Hepatocyte (in vitro differentiated cells): Measurements from ENCODE around the gene KCNK1. TPM values are rescaled to one million over a fixed set of nuclear protein-coding genes. Genes with fewer than 3 reads are reported as not detected.

Source experiments
- DNase-seq: peaks from one replicate; pipeline ENCODE4 v3.0.0-alpha.2; 2016; ENCODE audit warnings: low spot score
- H2AFZ ChIP-seq: fragments of 200-600 bp; sonication (generic); 2 replicates; pipeline ENCODE4 v1.6.0; 2016; ENCODE audit warnings: antibody characterized with exemption, mild to moderate bottlenecking
- H3K27ac ChIP-seq: fragments of 200-600 bp; sonication (generic); 2 replicates; pipeline ENCODE4 v1.5.1; 2016; ENCODE audit warnings: mild to moderate bottlenecking
- H3K27me3 ChIP-seq: fragments of 200-600 bp; sonication (generic); 2 replicates; pipeline ENCODE4 v1.6.1; 2016
- H3K36me3 ChIP-seq: fragments of 200-600 bp; sonication (generic); replicated peaks from 2 replicates; pipeline ENCODE4 v1.5.1; 2016; ENCODE audit warnings: low read depth; ENCODE audit not compliant: insufficient read depth
- H3K4me1 ChIP-seq: fragments of 200-600 bp; sonication (generic); 2 replicates; pipeline ENCODE4 v1.5.1; 2016; ENCODE audit warnings: mild to moderate bottlenecking, moderate library complexity; ENCODE audit not compliant: insufficient read depth
- H3K4me2 ChIP-seq: fragments of 200-600 bp; sonication (generic); 2 replicates; pipeline ENCODE4 v1.6.0; 2016
- H3K4me3 ChIP-seq: fragments of 200-600 bp; sonication (generic); 2 replicates; pipeline ENCODE4 v1.5.1; 2016; ENCODE audit warnings: mild to moderate bottlenecking
- H3K79me2 ChIP-seq: fragments of 200-600 bp; sonication (generic); 2 replicates; pipeline ENCODE4 v1.6.0; 2017; ENCODE audit warnings: mild to moderate bottlenecking
- H3K9me2 ChIP-seq: fragments of 200-600 bp; sonication (generic); replicated peaks from 2 replicates; pipeline ENCODE4 v1.6.0; 2017; ENCODE audit warnings: mild to moderate bottlenecking; ENCODE audit not compliant: insufficient read depth
- H3K9me3 ChIP-seq: fragments of 200-600 bp; sonication (generic); 2 replicates; pipeline ENCODE4 v1.5.1; 2016; ENCODE audit warnings: low read depth, mild to moderate bottlenecking
- H4K20me1 ChIP-seq: fragments of 200-600 bp; sonication (generic); 2 replicates; pipeline ENCODE4 v1.6.0; 2016; ENCODE audit warnings: mild to moderate bottlenecking; ENCODE audit not compliant: insufficient read depth, poor library complexity, severe bottlenecking
- CTCF ChIP-seq: fragments of 200-600 bp; sonication (generic); IDR thresholded peaks from 2 replicates; pipeline ENCODE4 v1.5.1; 2016; ENCODE audit warnings: antibody characterized with exemption, mild to moderate bottlenecking; ENCODE audit not compliant: poor library complexity
- EZH2 ChIP-seq: fragments of 200-600 bp; sonication (generic); IDR thresholded peaks from 2 replicates; pipeline ENCODE4 v1.6.1; 2016; ENCODE audit warnings: antibody characterized with exemption, mild to moderate bottlenecking, borderline replicate concordance
- EZH2phosphoT487 ChIP-seq: fragments of 200-600 bp; sonication (generic); IDR thresholded peaks from one replicate; pipeline ENCODE4 v1.6.1; 2018; ENCODE audit warnings: antibody characterized with exemption, mild to moderate bottlenecking, low read depth, moderate library complexity; ENCODE audit not compliant: unreplicated experiment, severe bottlenecking
- WGBS: methylation state at CpG from one replicate; pipeline ENCODE4 v1.1.6; 2016; ENCODE audit warnings: low lambda C conversion rate; ENCODE audit errors: missing lambda C conversion rate; 5-methylcytosine and 5-hydroxymethylcytosine counted together
- polyA plus RNA-seq: library from polyadenylated mRNA; unstranded; fragments of >200 nt; fragmentation: Nextera tagmentation; extraction: Ambion mirVana; gene quantifications from 2 replicates; pipeline ENCODE4 v1.2.1, GENCODE V29; 2016
- total RNA-seq: library from RNA; depleted of rRNA; stranded (reverse); fragments of >200 nt; gene quantifications from 2 replicates; pipeline ENCODE4 v1.2.3, GENCODE V29; 2014

Gene KCNK1
- total and polyA plus RNA-seq, 2 experiments from 2014 or later, result 21.4 to 25.9 TPM

GRCh38 chr1:233575450-233575849 lies 38.5 kb upstream of the KCNK1 start:
- Histone ChIP-seq H3K27me3 (no peaks in the 10 kb centered on the region), H3K27ac (no peak overlapping the region), H3K4me3 (no peak overlapping the region), H4K20me1 (no peaks in the 10 kb centered on the region), H2AFZ (no peak overlapping the region), H3K36me3 (no peaks in the 10 kb centered on the region), H3K9me3 (no peaks in the 10 kb centered on the region), H3K9me2 (no peaks in the 10 kb centered on the region), H3K79me2 (no peaks in the 10 kb centered on the region), H3K4me1 (no peaks in the 10 kb centered on the region), H3K4me2 (no peak overlapping the region)
- no peak for DNase-seq
- WGBS, result 49% methylated on average over 5 of the region's 5 CpGs
- TF ChIP-seq CTCF (no peak), EZH2phosphoT487 (no peak), EZH2 (no peak)

DNA sequence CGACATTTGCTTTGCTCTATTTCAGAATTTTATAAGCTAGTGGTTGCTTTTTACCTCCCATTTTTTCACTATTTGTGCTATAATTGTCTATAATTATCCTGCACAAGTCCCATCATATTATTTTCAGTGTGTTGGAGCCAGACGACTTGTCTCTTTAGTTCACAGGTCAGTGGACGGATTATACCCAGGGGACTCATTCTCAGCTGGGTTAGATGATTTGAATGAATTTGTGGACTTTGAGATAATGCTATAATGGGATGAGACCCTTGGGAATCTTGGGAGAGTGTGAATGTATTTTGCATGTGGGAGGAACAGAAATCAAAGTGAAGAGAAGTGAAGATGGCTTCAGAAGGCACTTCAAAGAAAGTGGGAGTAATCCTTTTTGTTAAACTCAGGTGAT lies 31.5 kb upstream of the KCNK1 start:
- Histone ChIP-seq H3K27ac (no peak overlapping the region), H3K9me3 (no peaks in the 10 kb centered on the region), H3K4me1 (no peaks in the 10 kb centered on the region), H3K9me2 (no peaks in the 10 kb centered on the region), H3K36me3 (no peaks in the 10 kb centered on the region), H2AFZ (no peak overlapping the region), H3K4me3 (no peak overlapping the region), H3K4me2 (no peak overlapping the region), H3K79me2 (no peaks in the 10 kb centered on the region), H3K27me3 (no peaks in the 10 kb centered on the region), H4K20me1 (no peaks in the 10 kb centered on the region)
- DNase-seq, result no peak
- 91% methylated on average over 3 of the region's 3 CpGs for WGBS
- TF ChIP-seq EZH2phosphoT487, result no peak

DNA sequence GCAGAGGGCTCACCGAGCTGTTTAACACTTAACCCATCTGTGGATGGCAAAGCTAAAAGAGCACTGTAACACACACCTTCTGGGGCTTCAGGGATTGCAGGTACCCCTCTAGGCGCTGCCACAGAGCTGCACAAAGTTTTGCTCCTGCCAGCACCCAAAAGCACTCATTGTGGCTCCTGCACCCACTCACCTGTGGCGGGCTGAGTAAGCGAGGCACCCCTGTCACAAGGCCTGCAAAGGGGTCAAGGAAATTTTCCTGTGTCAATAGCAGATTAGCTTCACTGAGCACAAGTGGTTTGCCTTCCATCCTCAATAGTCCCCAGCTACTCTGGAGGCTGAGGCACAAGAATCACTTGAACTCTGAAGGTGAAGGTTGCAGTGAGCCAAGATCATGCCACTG lies 29.5 kb upstream of the KCNK1 start:
- DNase-seq, result no peak
- H3K9me2 ChIP-seq, result no peaks in the 10 kb centered on the region
- TF ChIP-seq CTCF, result no peak
- no peak for TF ChIP-seq EZH2
- no peak for TF ChIP-seq EZH2phosphoT487
- no peak overlapping the region for H3K4me3 ChIP-seq
- WGBS, result 89% methylated on average over 4 of the region's 4 CpGs
- no peak overlapping the region for H3K27ac ChIP-seq
- H3K36me3 ChIP-seq, result no peaks in the 10 kb centered on the region
- H2AFZ ChIP-seq, result no peak overlapping the region
- no peaks in the 10 kb centered on the region for H3K4me1 ChIP-seq
- H3K79me2 ChIP-seq, result no peaks in the 10 kb centered on the region
- H3K9me3 ChIP-seq, result no peaks in the 10 kb centered on the region
- no peaks in the 10 kb centered on the region for H4K20me1 ChIP-seq
- no peaks in the 10 kb centered on the region for H3K27me3 ChIP-seq
- H3K4me2 ChIP-seq, result no peak overlapping the region

DNA sequence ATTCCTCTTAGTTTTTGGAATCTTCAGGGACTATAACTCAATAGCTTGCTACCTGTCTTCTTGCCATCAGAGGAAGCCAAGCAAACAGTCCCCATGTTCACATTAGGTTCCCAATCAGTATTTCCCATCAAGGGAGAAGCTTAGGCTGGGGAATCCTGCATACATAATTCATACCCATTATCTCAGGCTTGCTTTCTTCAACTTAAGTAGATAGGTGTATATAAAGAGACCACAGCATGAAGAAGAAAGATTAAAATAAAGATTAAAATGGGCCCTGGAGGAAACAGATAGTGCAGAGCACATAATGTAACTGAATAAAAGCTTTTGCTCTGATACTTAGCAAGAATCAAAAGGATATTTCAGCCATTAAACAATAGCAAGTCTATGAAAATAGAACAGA lies 29.0 kb upstream of the KCNK1 start:
- Histone ChIP-seq H2AFZ (no peak overlapping the region), H3K4me3 (no peak overlapping the region), H3K79me2 (no peaks in the 10 kb centered on the region), H3K9me3 (no peaks in the 10 kb centered on the region), H3K27ac (no peak overlapping the region), H3K27me3 (no peaks in the 10 kb centered on the region), H3K4me1 (no peaks in the 10 kb centered on the region), H4K20me1 (no peaks in the 10 kb centered on the region), H3K36me3 (no peaks in the 10 kb centered on the region), H3K4me2 (no peak overlapping the region), H3K9me2 (no peaks in the 10 kb centered on the region)
- no peak for DNase-seq
- no peak for TF ChIP-seq EZH2phosphoT487
- no peak for TF ChIP-seq EZH2
- no peak for TF ChIP-seq CTCF
